SK-N-SH (cell line): ENCODE data around the gene MPST. TPM values are rescaled to one million over a fixed set of nuclear protein-coding genes. Genes with fewer than 3 reads are reported as not detected.

Experiments
- CTCF ChIA-PET: fragments of 300-600, 350-600 bp; formaldehyde crosslinking; extraction: SDS; loops from one replicate; lab custom pipeline; 2021; lab: Yijun Ruan, JAX
- POLR2A ChIA-PET: fragments of 350-600 bp; sonication (Branson Sonifier 250); formaldehyde crosslinking; extraction: SDS; loops from one replicate; lab custom pipeline; 2020; ENCODE audit warnings: antibody characterized with exemption, inconsistent platforms; lab: Yijun Ruan, JAX
- DNase-seq: peaks from one replicate; pipeline ENCODE4 v3.0.0; 2012
- H2AFZ ChIP-seq: fragments of 200-600 bp; sonication (generic); 2 replicates; pipeline ENCODE4 v1.8.1; 2016; ENCODE audit warnings: antibody characterized with exemption, mild to moderate bottlenecking, low read depth
- H3F3A ChIP-seq: fragments of 200-600 bp; sonication (generic); replicated peaks from 2 replicates; pipeline ENCODE3; 2016; ENCODE audit warnings: antibody characterized with exemption, mild to moderate bottlenecking; ENCODE audit not compliant: insufficient read depth
- H3K27ac ChIP-seq, 2 experiments: fragments of 200-500 bp in 1 of 2; fragments of 200-600 bp in 1 of 2; sonication (Bioruptor generic) in 1 of 2; sonication (generic), shearing (Covaris generic) in 1 of 2; 2 replicates each; pipeline versions ENCODE4 v1.5.1 to v1.6.1; 2014 to 2016; ENCODE audit warnings: low read depth in 2 of 2, inconsistent platforms in 1 of 2, low read length in 1 of 2, mild to moderate bottlenecking in 1 of 2, mixed read lengths in 1 of 2
- H3K27me3 ChIP-seq: fragments of 200-600 bp; sonication (generic), shearing (Covaris generic); 2 replicates; pipeline ENCODE4 v1.6.1; 2016; ENCODE audit warnings: mixed run types; ENCODE audit not compliant: insufficient read depth
- H3K36me3 ChIP-seq, 2 experiments: fragments of 200-500 bp in 1 of 2; fragments of 200-600 bp in 1 of 2; sonication (Bioruptor generic) in 1 of 2; sonication (generic) in 1 of 2; replicated peaks in 1 of 2; 2 replicates each; pipeline versions ENCODE3 to v1.5.1; 2014 to 2016; ENCODE audit warnings: low read length in 1 of 2, mild to moderate bottlenecking in 1 of 2; ENCODE audit not compliant: insufficient read depth in 2 of 2, control insufficient read depth in 1 of 2
- H3K4me1 ChIP-seq, 2 experiments: fragments of 200-500 bp in 1 of 2; fragments of 200-600 bp in 1 of 2; sonication (Bioruptor generic) in 1 of 2; sonication (generic), shearing (Covaris generic) in 1 of 2; 2 replicates each; pipeline versions ENCODE4 v1.5.1 to v1.6.1; 2014 to 2016; ENCODE audit warnings: low read depth in 1 of 2, low read length in 1 of 2, mixed run types in 1 of 2; ENCODE audit not compliant: insufficient read depth in 2 of 2, control insufficient read depth in 1 of 2
- H3K4me2 ChIP-seq: fragments of 200-600 bp; sonication (generic), shearing (Covaris generic); 2 replicates; pipeline ENCODE4 v1.6.1; 2017; ENCODE audit warnings: mixed run types
- H3K4me3 ChIP-seq, 2 experiments: fragments of 200-500 bp in 1 of 2; fragments of 200-600 bp in 1 of 2; sonication (Bioruptor generic) in 1 of 2; sonication (generic), shearing (Covaris generic) in 1 of 2; 2 replicates each; pipeline versions ENCODE4 v1.5.1 to v1.8.1; 2014 to 2016; ENCODE audit warnings: low read depth in 2 of 2, inconsistent platforms in 1 of 2, low read length in 1 of 2, mild to moderate bottlenecking in 1 of 2, mixed read lengths in 1 of 2, moderate library complexity in 1 of 2
- H3K79me2 ChIP-seq: fragments of 200-600 bp; sonication (generic); 2 replicates; pipeline ENCODE4 v1.8.1; 2017; ENCODE audit warnings: mild to moderate bottlenecking; ENCODE audit not compliant: insufficient read depth
- H3K9ac ChIP-seq: fragments of 200-600 bp; sonication (generic); 2 replicates; pipeline ENCODE4 v1.6.1; 2017; ENCODE audit warnings: mixed run types
- H3K9me2 ChIP-seq: fragments of 200-600 bp; sonication (generic); 2 replicates; pipeline ENCODE4 v1.6.1; 2017; ENCODE audit warnings: mixed run types
- H3K9me3 ChIP-seq: fragments of 200-600 bp; sonication (generic); 2 replicates; pipeline ENCODE4 v1.6.1; 2017; ENCODE audit warnings: mixed run types, mild to moderate bottlenecking, moderate library complexity
- H4K20me1 ChIP-seq: fragments of 200-600 bp; sonication (generic); 2 replicates; pipeline ENCODE4 v1.6.1; 2017; ENCODE audit warnings: mild to moderate bottlenecking, mixed run types; ENCODE audit not compliant: insufficient read depth
- EP300 ChIP-seq, 2 experiments: IDR thresholded peaks; 2 replicates each; pipeline versions ENCODE4 v1.4.0 to v1.6.1; 2012; ENCODE audit warnings: borderline replicate concordance in 1 of 2, low read depth in 1 of 2, low read length in 1 of 2
- EZH2phosphoT487 ChIP-seq: fragments of 200-600 bp; sonication (generic); IDR thresholded peaks from 2 replicates; pipeline ENCODE4 v1.6.1; 2017; ENCODE audit warnings: low read depth, mixed run types, mild to moderate bottlenecking, antibody characterized with exemption, moderate library complexity, borderline replicate concordance
- FOSL2 ChIP-seq: IDR thresholded peaks from 2 replicates; pipeline ENCODE4 v1.4.0; 2012; ENCODE audit warnings: low read depth, mild to moderate bottlenecking, moderate library complexity, borderline replicate concordance
- GATA2 ChIP-seq: sonication (generic); formaldehyde crosslinking; IDR thresholded peaks from 2 replicates; pipeline ENCODE4 v1.5.0; 2020; ENCODE audit warnings: mild to moderate bottlenecking, missing genetic modification reagents
- NFIC ChIP-seq: IDR thresholded peaks from 2 replicates; pipeline ENCODE4 v1.4.0; 2012; ENCODE audit warnings: borderline replicate concordance
- RAD21 ChIP-seq: IDR thresholded peaks from 2 replicates; pipeline ENCODE4 v1.6.1; 2012; ENCODE audit warnings: mild to moderate bottlenecking, low read length
- RFX5 ChIP-seq: IDR thresholded peaks from 2 replicates; pipeline ENCODE4 v1.6.1; 2012; ENCODE audit warnings: mild to moderate bottlenecking, improper control_type of control experiment, low read length
- RXRA ChIP-seq: IDR thresholded peaks from 2 replicates; pipeline ENCODE4 v1.4.0; 2012; ENCODE audit warnings: low read depth, mild to moderate bottlenecking, borderline replicate concordance
- SIN3A ChIP-seq: IDR thresholded peaks from 2 replicates; pipeline ENCODE4 v1.6.1; 2012; ENCODE audit warnings: low read depth, mild to moderate bottlenecking, low read length, moderate library complexity, borderline replicate concordance
- TEAD4 ChIP-seq: IDR thresholded peaks from 2 replicates; pipeline ENCODE4 v1.4.0; 2012; ENCODE audit warnings: mild to moderate bottlenecking, borderline replicate concordance; ENCODE audit not compliant: insufficient read depth
- USF1 ChIP-seq: IDR thresholded peaks from 2 replicates; pipeline ENCODE4 v1.4.0; 2012; ENCODE audit warnings: low read depth, borderline replicate concordance
- YY1 ChIP-seq: IDR thresholded peaks from 2 replicates; pipeline ENCODE4 v1.4.0; 2012; ENCODE audit warnings: low read depth, mild to moderate bottlenecking
- WGBS: methylation state at CpG from one replicate; pipeline ENCODE4 v1.1.6; 2017; ENCODE audit warnings: low lambda C conversion rate; 5-methylcytosine and 5-hydroxymethylcytosine counted together
- polyA plus RNA-seq, 3 experiments: library from polyadenylated mRNA; depleted of rRNA; stranded (reverse); fragments of >200 nt; gene quantifications; 2 replicates each; pipeline ENCODE4 v1.2.3, GENCODE V29; 2012

MPST gene
- polyA plus RNA-seq, 1 of the 3 experiments (the other 2 are of a cell fraction): 60.4 TPM

GRCh38 chr22:37061611-37062375 lies 42.3 kb downstream of the MPST start:
- H3K9ac ChIP-seq: no peak overlapping the region
- H3K9me2 ChIP-seq: no peaks in the 10 kb centered on the region
- H4K20me1 ChIP-seq: no peaks in the 10 kb centered on the region
- no peaks in the 10 kb centered on the region for H3K27me3 ChIP-seq
- H3K27ac ChIP-seq: no peak overlapping the region
- no peaks in the 10 kb centered on the region for H3F3A ChIP-seq
- WGBS: 91% methylated on average over 8 of the region's 10 CpGs
- H3K4me3 ChIP-seq: no peak overlapping the region
- H2AFZ ChIP-seq: no peak overlapping the region
- H3K4me2 ChIP-seq: no peak overlapping the region
- no peaks in the 10 kb centered on the region for H3K9me3 ChIP-seq
- POLR2A ChIA-PET: no interaction called here
- no peak for DNase-seq
- peaks cover 0 to 33% of the 10 kb centered on the region in 2 experiments for H3K36me3 ChIP-seq
- H3K79me2 ChIP-seq: no peaks in the 10 kb centered on the region
- no peaks in the 10 kb centered on the region for H3K4me1 ChIP-seq
- CTCF ChIA-PET: interaction anchor here (1.6 kb wide), 2 partner anchors 18 to 137 kb away, joined by 3 to 4 read pairs; no protein-coding TSS in a partner anchor
- TF ChIP-seq USF1: no peak
- no peak for TF ChIP-seq EP300 (IDR thresholded peaks at IDR 0.05; ENCODE audit: borderline replicate concordance in 1 of 2, low read depth in 1 of 2, low read length in 1 of 2)
- no peak for TF ChIP-seq EZH2phosphoT487
- TF ChIP-seq GATA2: no peak
- no peak for TF ChIP-seq NFIC
- TF ChIP-seq RXRA: no peak
- no peak for TF ChIP-seq FOSL2
- no peak for TF ChIP-seq SIN3A
- no peak for TF ChIP-seq RFX5
- TF ChIP-seq RAD21: no peak

GRCh38 chr22:37062376-37062675 lies 42.8 kb downstream of the MPST start:
- no peaks in the 10 kb centered on the region for H3K4me1 ChIP-seq
- no peaks in the 10 kb centered on the region for H4K20me1 ChIP-seq
- no peak overlapping the region for H2AFZ ChIP-seq
- ChIA-PET POLR2A (no interaction called here), CTCF (interaction anchor here (1.6 kb wide), 1 partner anchor 18 kb away, joined by 3 read pairs; no protein-coding TSS in a partner anchor)
- no peaks in the 10 kb centered on the region for H3K27me3 ChIP-seq
- no peaks in the 10 kb centered on the region for H3F3A ChIP-seq
- H3K4me2 ChIP-seq: no peak overlapping the region
- H3K27ac ChIP-seq: no peak overlapping the region
- no peak for DNase-seq
- H3K9ac ChIP-seq: no peak overlapping the region
- no peak overlapping the region for H3K4me3 ChIP-seq
- H3K36me3 ChIP-seq: peaks cover 0 to 28% of the 10 kb centered on the region in 2 experiments
- no peaks in the 10 kb centered on the region for H3K9me2 ChIP-seq
- no peaks in the 10 kb centered on the region for H3K9me3 ChIP-seq
- TF ChIP-seq TEAD4 (no peak), YY1 (no peak), EZH2phosphoT487 (no peak)
- 94% methylated on average over 7 of the region's 7 CpGs for WGBS
- H3K79me2 ChIP-seq: no peaks in the 10 kb centered on the region
